GM12892 (cell line): ENCODE results near the gene TNFSF11.
A peak's percentile ranks its signal among the peaks of the same experiment; 100 is the strongest.

Experiments used
- DNase-seq: peaks from one replicate; pipeline ENCODE4 v3.0.0; 2011; ENCODE audit not compliant: insufficient read length
- FAIRE-seq: peaks from 2 replicates; lab custom pipeline; 2011; peaks lifted over from hg19 to GRCh38; lab: Jason Lieb, UNC
- POLR2A ChIP-seq: IDR thresholded peaks from 2 replicates; pipeline ENCODE4 v1.6.1; 2011; ENCODE audit warnings: low read depth, low read length, control low read depth
- POLR2AphosphoS5 ChIP-seq: IDR thresholded peaks from 2 replicates; pipeline ENCODE4 v1.6.1; 2011; ENCODE audit warnings: low read depth, low read length, control low read depth
- TAF1 ChIP-seq: IDR thresholded peaks from 2 replicates; pipeline ENCODE4 v1.6.1; 2011; ENCODE audit warnings: low read depth, mild to moderate bottlenecking, control low read depth, low read length, borderline replicate concordance

TNFSF11 gene

GRCh38 chr13:42656161-42656560 lies 82.2 kb downstream of the TNFSF11 start:
- no peak for TF ChIP-seq TAF1
- no peak for TF ChIP-seq POLR2A
- TF ChIP-seq POLR2AphosphoS5 = no peak
- FAIRE-seq (peak; percentile 69), DNase-seq (no peak)

- FAIRE-seq (peak; percentile 53), DNase-seq (no peak)
- no peak for TF ChIP-seq POLR2A
- TF ChIP-seq TAF1 = no peak
- TF ChIP-seq POLR2AphosphoS5 = no peak
Measured at GRCh38 chr13:42656958-42657357, 83.0 kb downstream of the TNFSF11 start.
